NCI-H2196 (cell line): ENCODE data around the gene KCNC1.

Experiments
- DNase-seq: peaks from one replicate; lab custom pipeline; 2025; ENCODE audit not compliant: unreplicated experiment; lab: John Stamatoyannopoulos, UW

Gene KCNC1

DNA sequence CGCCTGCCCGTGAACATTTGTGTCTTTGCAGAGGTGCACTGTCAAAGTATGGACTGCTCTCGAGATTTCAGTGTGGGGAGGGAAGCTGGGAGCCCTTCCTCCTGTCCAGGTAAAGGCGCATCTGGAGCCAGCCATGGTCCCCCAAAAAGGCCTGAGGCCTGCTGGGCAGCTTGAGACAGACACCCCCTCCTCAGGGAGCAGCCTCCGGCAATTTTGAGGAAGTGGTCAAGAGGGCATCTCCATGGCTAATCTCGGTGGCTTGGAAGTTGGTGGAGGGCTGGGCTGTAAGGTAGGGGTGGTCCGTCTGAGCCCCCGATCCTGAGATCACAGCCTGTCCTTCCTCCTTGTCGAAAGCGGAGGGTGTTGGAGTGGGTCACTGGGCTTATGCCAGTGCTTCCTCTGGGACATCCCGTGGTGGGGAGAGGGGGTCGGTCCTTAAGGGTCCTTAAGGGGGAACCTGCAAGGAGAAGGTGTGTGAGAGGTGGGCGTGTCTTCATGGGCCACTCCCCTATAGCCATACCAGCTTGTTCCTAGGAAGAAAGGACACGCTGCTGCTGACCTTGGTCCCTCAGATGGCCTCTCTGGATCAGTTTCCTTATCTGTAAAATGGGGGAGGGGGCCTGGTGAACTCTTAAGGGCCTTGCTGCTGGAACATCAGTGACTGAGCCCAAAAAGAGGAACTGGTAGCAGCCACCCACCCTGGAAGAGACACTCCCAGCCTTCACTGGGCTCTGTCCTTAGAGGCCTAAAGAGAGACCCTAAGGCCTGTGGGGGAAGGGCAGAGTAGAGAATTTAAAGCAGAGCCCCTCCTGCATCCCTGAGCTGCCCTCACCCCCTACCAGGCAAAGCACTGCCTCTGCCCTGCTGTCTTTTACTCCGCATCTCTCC lies 2.6 kb downstream of the KCNC1 start:
- no peak for DNase-seq

GRCh38 chr11:17738151-17738973 lies 3.8 kb downstream of the KCNC1 start:
- DNase-seq = no peak

DNA sequence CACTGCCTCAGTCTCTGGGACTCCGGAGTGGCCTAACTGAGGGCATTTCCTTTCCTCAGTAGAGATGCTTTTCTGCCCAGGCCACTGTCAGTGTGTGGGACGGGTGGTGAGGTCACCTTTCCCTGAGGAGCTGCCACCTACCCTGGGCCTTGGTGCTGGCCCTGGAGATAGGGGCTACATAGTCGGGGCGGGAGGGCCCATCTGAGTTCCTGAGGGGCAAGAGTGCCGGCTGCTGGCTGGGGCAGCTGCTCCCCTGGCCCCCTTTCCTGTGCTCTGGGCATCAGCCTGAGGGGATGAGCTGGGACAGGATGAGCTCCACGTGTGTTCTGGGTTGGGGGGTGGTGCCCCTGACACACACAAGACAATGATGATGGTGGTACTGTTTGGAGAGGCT lies 5.4 kb downstream of the KCNC1 start:
- no peak for DNase-seq

- DNase-seq = no peak
Measured at GRCh38 chr11:17740649-17741235, 6.2 kb downstream of the KCNC1 start.

DNA sequence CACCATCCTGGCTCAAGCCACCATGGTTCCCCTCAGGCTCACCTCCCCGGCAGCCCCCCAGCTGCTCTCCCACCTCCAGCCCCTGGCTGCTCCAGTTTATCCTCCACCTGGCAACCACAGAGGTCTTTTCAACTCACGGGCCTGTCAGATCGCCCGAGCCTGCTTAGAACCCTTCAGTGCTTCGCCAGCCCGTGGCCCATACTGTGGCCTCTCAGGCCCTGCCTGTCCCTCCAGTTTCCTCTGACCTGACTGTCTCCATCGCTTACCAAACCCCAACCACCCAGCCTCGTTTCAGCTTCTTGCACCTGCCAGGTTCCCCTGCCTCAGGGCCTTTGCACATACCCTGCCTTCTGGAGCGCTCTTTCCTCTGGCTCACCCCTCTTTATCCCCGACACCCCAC lies 6.9 kb downstream of the KCNC1 start:
- no peak for DNase-seq

GRCh38 chr11:17742019-17742418 lies 7.4 kb downstream of the KCNC1 start:
- no peak for DNase-seq

DNA sequence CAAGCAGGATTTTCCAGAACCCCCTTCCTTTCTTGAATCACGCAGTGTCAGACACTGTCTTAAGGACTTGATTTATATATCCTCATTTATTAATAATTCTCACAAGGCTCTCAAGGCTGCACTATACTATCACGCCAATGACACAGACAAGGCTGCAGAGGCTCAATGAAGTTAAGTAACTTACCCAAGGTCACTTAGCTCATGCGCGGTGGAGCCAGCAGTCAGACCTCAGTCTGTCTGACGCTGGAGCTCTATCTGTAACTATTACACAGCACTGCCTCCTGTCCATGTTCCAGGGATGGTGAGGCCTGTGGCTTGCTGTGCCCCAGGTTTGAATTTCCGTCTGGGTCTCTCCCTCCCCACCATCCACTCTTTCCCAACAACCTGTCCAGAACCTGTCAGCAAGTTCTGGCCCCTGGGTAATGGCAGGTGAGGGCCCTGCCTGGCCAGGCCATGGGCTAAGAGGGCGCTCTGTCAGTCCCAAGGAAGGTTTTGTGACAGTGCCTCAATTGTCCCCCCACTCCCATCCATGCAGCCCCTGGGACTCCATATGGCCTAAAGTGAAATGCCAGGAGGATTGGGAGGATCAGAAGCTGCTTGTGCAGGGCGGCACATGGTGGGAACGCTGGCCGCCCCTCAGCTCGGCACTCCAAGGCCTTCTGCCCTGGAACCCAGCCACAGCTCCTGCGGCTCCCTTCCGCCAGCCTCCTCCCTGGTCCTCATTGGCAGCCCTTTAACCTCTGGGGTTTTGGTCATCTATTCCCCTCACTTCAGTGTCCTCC lies 8.6 kb downstream of the KCNC1 start:
- no peak for DNase-seq

- no peak for DNase-seq
Measured at GRCh38 chr11:17743808-17744119, 9.2 kb downstream of the KCNC1 start.

DNA sequence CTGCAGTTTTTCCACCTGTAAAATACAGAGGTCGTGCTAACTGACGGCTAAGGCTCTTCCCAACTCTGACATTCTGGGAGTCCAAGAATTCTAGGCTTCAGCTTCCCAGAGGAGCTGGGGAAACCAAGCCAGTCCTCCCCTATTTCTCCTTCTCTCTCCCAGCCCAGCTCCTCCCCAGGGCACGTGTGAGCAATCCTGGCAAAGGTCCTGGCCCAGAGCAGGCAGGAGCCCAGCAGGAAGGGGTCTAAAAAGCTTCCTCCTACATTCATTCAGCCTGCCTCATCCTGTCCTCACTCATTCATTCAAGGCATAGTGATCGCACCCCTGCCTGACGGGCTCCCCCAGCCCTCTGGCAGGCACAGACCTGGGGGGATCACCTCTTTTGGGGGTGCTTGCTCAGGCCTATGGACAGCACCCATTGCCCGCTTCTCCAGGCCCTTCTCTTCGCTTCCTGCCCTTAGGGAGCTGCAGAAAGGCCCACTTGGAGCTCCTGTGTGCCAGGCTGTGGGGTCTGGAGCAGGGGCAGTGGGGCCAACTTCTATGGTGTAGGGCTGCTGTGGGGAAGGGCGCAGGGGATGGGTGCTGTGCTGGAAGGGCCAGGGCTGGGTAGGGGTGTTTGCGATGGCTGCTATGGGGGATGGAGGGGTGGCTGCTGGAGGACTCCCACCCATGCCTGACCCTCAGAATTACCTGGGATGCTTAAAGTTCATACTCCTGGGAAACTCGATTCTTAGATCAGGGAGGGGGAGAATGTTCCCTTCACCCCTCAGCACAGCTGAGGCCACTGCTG lies 9.8 kb downstream of the KCNC1 start:
- DNase-seq = no peak

GRCh38 chr11:17745023-17745772 lies 10.6 kb downstream of the KCNC1 start:
- DNase-seq = no peak

GRCh38 chr11:17746096-17746495 lies 11.5 kb downstream of the KCNC1 start:
- no peak for DNase-seq

GRCh38 chr11:17747131-17747955 lies 12.8 kb downstream of the KCNC1 start:
- no peak for DNase-seq

GRCh38 chr11:17748044-17748443 lies 13.5 kb downstream of the KCNC1 start:
- no peak for DNase-seq

- no peak for DNase-seq
Measured at GRCh38 chr11:17748761-17749721, 14.5 kb downstream of the KCNC1 start.

DNA sequence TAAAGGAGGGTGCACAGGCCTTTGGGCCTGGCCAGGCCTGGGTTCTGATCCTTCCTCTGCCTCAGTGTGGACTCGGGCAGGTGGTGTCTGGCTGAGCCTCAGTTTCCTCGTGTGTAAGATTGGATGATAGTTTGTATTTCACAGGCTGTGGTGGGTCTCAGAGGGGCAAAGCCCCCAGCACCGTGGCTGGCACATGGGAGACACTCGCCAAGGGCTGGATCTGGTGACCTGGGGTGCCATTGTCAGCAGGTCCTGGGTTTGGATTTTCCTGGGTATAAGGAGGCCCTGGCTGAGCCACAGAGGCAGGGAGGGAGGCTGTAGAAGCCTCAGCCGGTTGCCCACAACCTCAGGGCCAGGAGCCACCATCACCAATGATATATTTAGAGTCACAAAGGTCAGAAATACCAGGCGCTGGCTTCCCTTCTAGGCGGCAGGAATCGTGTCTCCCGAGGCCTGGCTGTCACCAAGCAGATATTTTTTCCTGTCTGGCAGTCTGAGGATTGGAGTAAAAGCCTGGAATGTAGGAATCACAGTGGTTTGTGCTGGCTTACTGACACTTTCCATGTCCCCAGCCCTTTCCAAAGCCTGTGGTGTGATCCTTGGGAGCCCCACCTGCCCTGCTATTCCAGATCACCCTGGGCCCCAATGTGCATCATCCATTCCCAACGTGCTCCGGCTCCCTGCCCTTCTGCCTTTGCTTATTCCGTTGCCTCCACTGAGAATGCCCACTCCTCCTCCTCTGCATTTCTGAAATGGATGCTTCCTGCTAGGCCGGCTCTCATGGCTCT lies 15.6 kb downstream of the KCNC1 start:
- DNase-seq = no peak

DNA sequence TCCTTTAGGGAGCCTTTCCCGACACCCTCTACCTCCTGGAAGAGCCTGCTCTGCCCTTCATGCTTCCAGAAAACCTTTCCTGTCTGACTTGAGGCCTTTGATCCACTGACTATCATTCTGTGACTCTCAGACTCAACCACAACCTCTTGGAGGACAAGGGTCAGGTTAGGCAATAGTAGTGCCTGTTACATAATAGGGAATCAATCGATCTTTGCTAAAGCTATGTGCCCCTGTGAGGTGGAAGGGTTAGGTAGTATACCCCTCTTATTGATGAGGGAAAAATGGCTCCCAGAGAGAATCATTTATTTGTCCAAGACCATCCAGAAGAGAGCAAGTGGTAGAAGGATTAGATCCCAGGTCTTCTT lies 16.2 kb downstream of the KCNC1 start:
- no peak for DNase-seq

DNA sequence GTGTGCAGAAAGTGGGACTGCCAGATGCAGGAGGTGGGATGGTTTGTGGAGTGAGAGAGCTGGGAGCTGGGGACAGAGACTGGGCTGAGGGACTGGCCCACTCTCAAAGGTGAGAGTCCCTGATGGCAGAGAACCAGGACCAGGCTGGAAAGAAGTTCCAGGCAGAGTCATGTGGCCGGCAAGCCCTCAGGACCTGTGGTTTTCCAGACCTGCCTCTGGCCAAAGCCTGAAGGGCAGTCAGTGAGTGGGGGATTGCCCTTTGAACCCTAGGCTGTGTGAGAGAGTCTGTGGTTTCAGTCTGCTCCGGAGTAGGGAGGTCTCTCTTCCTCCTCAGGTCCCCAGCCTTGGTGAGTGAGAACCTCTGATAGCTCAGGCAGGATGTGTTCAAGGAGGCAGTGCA lies 17.0 kb downstream of the KCNC1 start:
- no peak for DNase-seq
